GM23338 (cell line): ENCODE measurements around the gene KRTAP17-1. TPM values are rescaled to one million over a fixed set of nuclear protein-coding genes. Genes with fewer than 3 reads are reported as not detected.
A peak's percentile ranks its signal among the peaks of the same experiment; 100 is the strongest.

Experiments
- ATAC-seq: fragments of 200-7000 bp; cut with Tn5 transposase; 3 replicates; pipeline ENCODE4 v1.9.1; 2020
- DNase-seq: peaks from one replicate; pipeline ENCODE4 v3.0.0-alpha.2; 2015; ENCODE audit warnings: low spot score
- H2AFZ ChIP-seq: fragments of 200-600 bp; sonication (generic); 2 replicates; pipeline ENCODE4 v1.8.0; 2016; ENCODE audit warnings: antibody characterized with exemption, mild to moderate bottlenecking, moderate library complexity
- H3F3A ChIP-seq: fragments of 200-600 bp; sonication (generic); replicated peaks from 2 replicates; pipeline ENCODE4 v1.8.0; 2017; ENCODE audit warnings: antibody characterized with exemption, mixed run types, low read depth
- H3K27ac ChIP-seq: fragments of 200-600 bp; sonication (generic); 2 replicates; pipeline ENCODE4 v1.6.1; 2016; ENCODE audit warnings: low read depth
- H3K27me3 ChIP-seq: fragments of 200-600 bp; sonication (generic); 2 replicates; pipeline ENCODE4 v1.8.0; 2016; ENCODE audit warnings: mild to moderate bottlenecking, mixed run types, moderate library complexity; ENCODE audit not compliant: insufficient read depth
- H3K36me3 ChIP-seq: fragments of 200-600 bp; sonication (generic); 2 replicates; pipeline ENCODE4 v1.8.0; 2016; ENCODE audit warnings: mild to moderate bottlenecking; ENCODE audit not compliant: insufficient read depth
- H3K4me1 ChIP-seq: fragments of 200-600 bp; sonication (generic); 2 replicates; pipeline ENCODE4 v1.8.0; 2016; ENCODE audit warnings: mild to moderate bottlenecking, moderate library complexity; ENCODE audit not compliant: insufficient read depth
- H3K4me2 ChIP-seq: fragments of 200-600 bp; sonication (generic); 2 replicates; pipeline ENCODE4 v1.7.1; 2017; ENCODE audit warnings: mixed run types
- H3K4me3 ChIP-seq: fragments of 200-600 bp; sonication (generic); 2 replicates; pipeline ENCODE4 v1.6.1; 2016; ENCODE audit warnings: mixed run types
- H3K79me2 ChIP-seq: fragments of 200-600 bp; sonication (generic); replicated peaks from 2 replicates; pipeline ENCODE4 v1.8.0; 2017; ENCODE audit warnings: mild to moderate bottlenecking; ENCODE audit not compliant: insufficient read depth
- H3K9me2 ChIP-seq: fragments of 200-600 bp; sonication (generic); 2 replicates; pipeline ENCODE4 v1.8.0; 2017; ENCODE audit not compliant: insufficient read depth
- H4K20me1 ChIP-seq: fragments of 200-600 bp; sonication (generic); replicated peaks from 2 replicates; pipeline ENCODE4 v1.8.0; 2017; ENCODE audit warnings: mild to moderate bottlenecking; ENCODE audit not compliant: insufficient read depth
- H3K27ac Mint-ChIP-seq: 2 replicates; pipeline ENCODE4 v1.8.0; 2020; ENCODE audit warnings: inconsistent platforms, mild to moderate bottlenecking, moderate library complexity, mixed read lengths
- H3K27me3 Mint-ChIP-seq: 3 replicates; pipeline ENCODE4 v1.8.0; 2022; ENCODE audit warnings: low read depth, mild to moderate bottlenecking, moderate library complexity, mixed read lengths, inconsistent platforms; ENCODE audit not compliant: insufficient read depth, poor library complexity
- H3K36me3 Mint-ChIP-seq: 3 replicates; pipeline ENCODE4 v1.8.0; 2021; ENCODE audit warnings: low read depth, mild to moderate bottlenecking, inconsistent platforms, moderate library complexity, mixed read lengths
- H3K4me1 Mint-ChIP-seq: 3 replicates; pipeline ENCODE4 v1.8.0; 2020; ENCODE audit warnings: mild to moderate bottlenecking, inconsistent platforms, mixed read lengths
- H3K4me3 Mint-ChIP-seq: 3 replicates; pipeline ENCODE4 v1.8.0; 2021; ENCODE audit warnings: moderate library complexity, mild to moderate bottlenecking, inconsistent platforms, mixed read lengths
- H3K9me3 Mint-ChIP-seq: 3 replicates; pipeline ENCODE4 v1.8.0; 2020; ENCODE audit warnings: moderate library complexity, mild to moderate bottlenecking, inconsistent platforms, mixed read lengths
- POLR2AphosphoS5 ChIP-seq: IDR thresholded peaks from 2 replicates; pipeline ENCODE4 v1.6.1; 2016; ENCODE audit warnings: antibody characterized with exemption, low read depth
- ZNF114 ChIP-seq: fragments of 250-450 bp; sonication (Bioruptor Pico); IDR thresholded peaks from 2 replicates; pipeline ENCODE4 v1.5.0; 2020; ENCODE audit warnings: mild to moderate bottlenecking, moderate library complexity
- polyA plus RNA-seq: library from polyadenylated mRNA; unstranded; fragments of >200 nt; fragmentation: Nextera tagmentation; extraction: Ambion mirVana; gene quantifications from 2 replicates; pipeline ENCODE4 v1.2.1, GENCODE V29; 2016
- total RNA-seq: library from RNA; depleted of rRNA; stranded (reverse); fragments of >200 nt; shearing (Covaris generic); gene quantifications from 2 replicates; pipeline ENCODE4 v1.2.3, GENCODE V29; 2014
- TF ChIP-seq, protein P1 (sequence below), 2 experiments: fragments of 200-600 bp in 1 of 2; sonication (generic) in 1 of 2; conservative IDR thresholded peaks; 2 replicates each; pipeline versions ENCODE4 v1.5.1 to v1.6.1; 2016 to 2017; ENCODE audit warnings: antibody characterized with exemption in 2 of 2, low read depth in 2 of 2, mild to moderate bottlenecking in 2 of 2, moderate library complexity in 1 of 2
- TF ChIP-seq, protein P2 (sequence below): IDR thresholded peaks from one replicate; pipeline ENCODE4 v1.6.1; 2018; ENCODE audit warnings: antibody characterized with exemption; ENCODE audit not compliant: unreplicated experiment

KRTAP17-1 gene
- total and polyA plus RNA-seq, 2 experiments from 2014 or later = not detected

DNA sequence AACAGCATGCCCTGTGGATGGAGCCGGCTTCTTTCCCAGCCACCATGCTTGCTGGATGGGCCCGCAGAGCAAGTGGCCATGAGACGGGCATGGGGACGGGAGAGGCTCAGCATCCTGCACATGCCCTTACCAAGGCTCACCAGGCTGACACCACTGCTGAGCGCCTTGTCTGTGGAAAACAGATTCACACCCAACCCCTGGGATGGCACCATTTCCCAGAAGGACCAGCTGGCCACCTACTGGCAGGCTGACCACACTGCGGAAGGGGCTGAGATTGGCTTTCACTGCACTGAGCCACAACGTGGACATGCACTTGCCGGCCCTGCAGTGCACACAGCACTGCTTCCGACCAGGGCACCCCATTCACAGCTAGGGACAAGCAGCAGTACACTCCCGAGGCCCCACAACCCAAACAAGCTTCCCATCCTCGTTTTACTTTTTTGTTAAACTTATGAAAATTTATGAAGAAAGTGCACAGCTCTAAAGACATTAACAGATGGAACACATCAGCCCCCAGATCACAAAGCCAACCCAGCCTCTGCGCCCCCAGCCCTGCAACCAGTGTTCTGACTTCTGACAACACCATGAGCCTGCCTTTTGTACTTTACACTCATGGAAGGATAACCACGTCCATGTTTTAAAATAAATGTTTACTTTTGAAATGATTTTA is 13.9 kb upstream of the KRTAP17-1 start:
- 0 out of 2 replicates have a peak overlapping the region, but pooled peaks have one; percentile 38 for H2AFZ ChIP-seq

DNA sequence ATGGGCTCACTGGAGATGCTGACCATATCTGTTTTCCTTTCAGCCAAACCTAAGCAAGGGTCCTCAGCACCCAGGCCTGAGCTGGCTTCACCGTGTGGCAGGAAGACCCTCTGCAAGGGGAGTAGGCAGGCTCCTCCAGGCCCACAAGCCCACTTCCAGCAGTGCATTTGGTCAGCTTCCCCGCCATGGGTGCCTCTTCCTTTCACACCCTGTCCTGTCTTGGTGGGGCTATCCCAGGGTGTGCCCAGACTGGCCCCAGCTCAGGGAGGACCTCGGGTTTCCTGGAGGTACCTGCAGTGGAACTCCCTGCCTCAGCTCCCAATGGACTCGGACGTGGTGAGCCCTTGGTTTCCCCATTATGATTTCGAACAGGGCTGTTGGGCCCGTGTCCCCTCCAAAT is 12.7 kb upstream of the KRTAP17-1 start:
- Histone ChIP-seq H3K27ac (no peak overlapping the region), H3F3A (no peaks in the 10 kb centered on the region), H3K79me2 (no peaks in the 10 kb centered on the region), H2AFZ (no peak overlapping the region), H3K9me2 (no peaks in the 10 kb centered on the region), H4K20me1 (no peaks in the 10 kb centered on the region), H3K36me3 (no peaks in the 10 kb centered on the region), H3K4me3 (no peak overlapping the region), H3K4me2 (no peak overlapping the region), H3K4me1 (no peaks in the 10 kb centered on the region), H3K27me3 (no peaks in the 10 kb centered on the region)
- DNase-seq (no peak), ATAC-seq (no peak)
- H3K27me3 Mint-ChIP-seq = peaks cover 11% of the 10 kb centered on the region
- no peaks in the 10 kb centered on the region for H3K36me3 Mint-ChIP-seq
- H3K9me3 Mint-ChIP-seq = no peaks in the 10 kb centered on the region; the same call in 2 of the 3 replicates
- no peak for TF ChIP-seq ZNF114 (CRISPR knock-in tag)
- TF ChIP-seq POLR2AphosphoS5 = no peak
- H3K4me3 Mint-ChIP-seq = no peak overlapping the region
- no peak overlapping the region for H3K27ac Mint-ChIP-seq
- H3K4me1 Mint-ChIP-seq = no peaks in the 10 kb centered on the region

More for the DNA sequence above, 13.9 kb upstream of the KRTAP17-1 start:
- no peaks in the 10 kb centered on the region for H3F3A ChIP-seq
- no peak overlapping the region for H3K4me3 Mint-ChIP-seq
- no peaks in the 10 kb centered on the region for H4K20me1 ChIP-seq
- no peaks in the 10 kb centered on the region for H3K4me1 ChIP-seq
- H3K9me3 Mint-ChIP-seq = no peaks in the 10 kb centered on the region
- ATAC-seq = peak; percentile 91
- no peak overlapping the region for H3K27ac Mint-ChIP-seq
- H3K9me2 ChIP-seq = no peaks in the 10 kb centered on the region
- H3K4me2 ChIP-seq = no peak overlapping the region
- peaks cover 6% of the 10 kb centered on the region for H3K27me3 Mint-ChIP-seq
- H3K36me3 Mint-ChIP-seq = no peaks in the 10 kb centered on the region
- no peaks in the 10 kb centered on the region for H3K27me3 ChIP-seq
- H3K27ac ChIP-seq = no peak overlapping the region
- TF ChIP-seq, protein P1, sequence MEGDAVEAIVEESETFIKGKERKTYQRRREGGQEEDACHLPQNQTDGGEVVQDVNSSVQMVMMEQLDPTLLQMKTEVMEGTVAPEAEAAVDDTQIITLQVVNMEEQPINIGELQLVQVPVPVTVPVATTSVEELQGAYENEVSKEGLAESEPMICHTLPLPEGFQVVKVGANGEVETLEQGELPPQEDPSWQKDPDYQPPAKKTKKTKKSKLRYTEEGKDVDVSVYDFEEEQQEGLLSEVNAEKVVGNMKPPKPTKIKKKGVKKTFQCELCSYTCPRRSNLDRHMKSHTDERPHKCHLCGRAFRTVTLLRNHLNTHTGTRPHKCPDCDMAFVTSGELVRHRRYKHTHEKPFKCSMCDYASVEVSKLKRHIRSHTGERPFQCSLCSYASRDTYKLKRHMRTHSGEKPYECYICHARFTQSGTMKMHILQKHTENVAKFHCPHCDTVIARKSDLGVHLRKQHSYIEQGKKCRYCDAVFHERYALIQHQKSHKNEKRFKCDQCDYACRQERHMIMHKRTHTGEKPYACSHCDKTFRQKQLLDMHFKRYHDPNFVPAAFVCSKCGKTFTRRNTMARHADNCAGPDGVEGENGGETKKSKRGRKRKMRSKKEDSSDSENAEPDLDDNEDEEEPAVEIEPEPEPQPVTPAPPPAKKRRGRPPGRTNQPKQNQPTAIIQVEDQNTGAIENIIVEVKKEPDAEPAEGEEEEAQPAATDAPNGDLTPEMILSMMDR (conservative IDR thresholded peaks at IDR 0.05; ENCODE audit: low read depth in 2 of 2) = peak; percentile 56 to 88
- TF ChIP-seq, protein P2, sequence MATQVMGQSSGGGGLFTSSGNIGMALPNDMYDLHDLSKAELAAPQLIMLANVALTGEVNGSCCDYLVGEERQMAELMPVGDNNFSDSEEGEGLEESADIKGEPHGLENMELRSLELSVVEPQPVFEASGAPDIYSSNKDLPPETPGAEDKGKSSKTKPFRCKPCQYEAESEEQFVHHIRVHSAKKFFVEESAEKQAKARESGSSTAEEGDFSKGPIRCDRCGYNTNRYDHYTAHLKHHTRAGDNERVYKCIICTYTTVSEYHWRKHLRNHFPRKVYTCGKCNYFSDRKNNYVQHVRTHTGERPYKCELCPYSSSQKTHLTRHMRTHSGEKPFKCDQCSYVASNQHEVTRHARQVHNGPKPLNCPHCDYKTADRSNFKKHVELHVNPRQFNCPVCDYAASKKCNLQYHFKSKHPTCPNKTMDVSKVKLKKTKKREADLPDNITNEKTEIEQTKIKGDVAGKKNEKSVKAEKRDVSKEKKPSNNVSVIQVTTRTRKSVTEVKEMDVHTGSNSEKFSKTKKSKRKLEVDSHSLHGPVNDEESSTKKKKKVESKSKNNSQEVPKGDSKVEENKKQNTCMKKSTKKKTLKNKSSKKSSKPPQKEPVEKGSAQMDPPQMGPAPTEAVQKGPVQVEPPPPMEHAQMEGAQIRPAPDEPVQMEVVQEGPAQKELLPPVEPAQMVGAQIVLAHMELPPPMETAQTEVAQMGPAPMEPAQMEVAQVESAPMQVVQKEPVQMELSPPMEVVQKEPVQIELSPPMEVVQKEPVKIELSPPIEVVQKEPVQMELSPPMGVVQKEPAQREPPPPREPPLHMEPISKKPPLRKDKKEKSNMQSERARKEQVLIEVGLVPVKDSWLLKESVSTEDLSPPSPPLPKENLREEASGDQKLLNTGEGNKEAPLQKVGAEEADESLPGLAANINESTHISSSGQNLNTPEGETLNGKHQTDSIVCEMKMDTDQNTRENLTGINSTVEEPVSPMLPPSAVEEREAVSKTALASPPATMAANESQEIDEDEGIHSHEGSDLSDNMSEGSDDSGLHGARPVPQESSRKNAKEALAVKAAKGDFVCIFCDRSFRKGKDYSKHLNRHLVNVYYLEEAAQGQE = no peak
- H3K36me3 ChIP-seq = no peaks in the 10 kb centered on the region
- H3K79me2 ChIP-seq = no peaks in the 10 kb centered on the region
- no peak overlapping the region for H3K4me3 ChIP-seq
- no peaks in the 10 kb centered on the region for H3K4me1 Mint-ChIP-seq
- peak; percentile 77 for DNase-seq
